Measurements from ENCODE around the gene ATP2A3.

ATP2A3 gene

GRCh38 chr17:3965118-3965800 lies 1.0 kb upstream of the ATP2A3 start:
- no peaks in the 10 kb centered on the region for H3K27me3 ChIP-seq (ENCODE audit: control insufficient read depth, insufficient read depth, low read length)
- H3K9me3 ChIP-seq (ENCODE audit: control insufficient read depth, low read length), result no peaks in the 10 kb centered on the region
- H3K9ac ChIP-seq, result no peak overlapping the region
- TF ChIP-seq CTCF (IDR thresholded peaks at IDR 0.05), result no peak
- peak overlapping the region; percentile 19 for H2AFZ ChIP-seq
- H3K4me1 ChIP-seq, result no peaks in the 10 kb centered on the region
- H3K4me3 ChIP-seq (ENCODE audit: low read depth, low read length), result no peak overlapping the region
- no peaks in the 10 kb centered on the region for H3K36me3 ChIP-seq (ENCODE audit: control insufficient read depth, insufficient read depth, low read length)
- peak overlapping the region; percentile 36 for H3K4me2 ChIP-seq (ENCODE audit: low read length)
- H3K79me2 ChIP-seq, result no peaks in the 10 kb centered on the region
- no peak overlapping the region for H3K27ac ChIP-seq

- H3K27ac ChIP-seq, result no peak overlapping the region
- H3K79me2 ChIP-seq, result no peaks in the 10 kb centered on the region
- H3K9me3 ChIP-seq (ENCODE audit: control insufficient read depth, low read length), result no peaks in the 10 kb centered on the region
- no peaks in the 10 kb centered on the region for H3K36me3 ChIP-seq (ENCODE audit: control insufficient read depth, insufficient read depth, low read length)
- no peak for TF ChIP-seq CTCF (IDR thresholded peaks at IDR 0.05)
- no peaks in the 10 kb centered on the region for H3K27me3 ChIP-seq (ENCODE audit: control insufficient read depth, insufficient read depth, low read length)
- H2AFZ ChIP-seq, result no peak overlapping the region
- H3K4me3 ChIP-seq (ENCODE audit: low read depth, low read length), result peak overlapping the region; percentile 5
- no peak overlapping the region for H3K4me2 ChIP-seq (ENCODE audit: low read length)
- no peak overlapping the region for H3K9ac ChIP-seq
- H3K4me1 ChIP-seq, result no peaks in the 10 kb centered on the region
These were observed 718 bp downstream of the ATP2A3 start for GRCh38 chr17:3963237-3964201.

- Histone ChIP-seq H3K79me2 (no peaks in the 10 kb centered on the region), H3K36me3 (ENCODE audit: control insufficient read depth, insufficient read depth, low read length) (no peaks in the 10 kb centered on the region), H2AFZ (no peak overlapping the region), H3K9me3 (ENCODE audit: control insufficient read depth, low read length) (no peaks in the 10 kb centered on the region), H3K4me3 (ENCODE audit: low read depth, low read length) (no peak overlapping the region), H3K9ac (no peak overlapping the region), H3K27ac (no peak overlapping the region), H3K4me1 (no peaks in the 10 kb centered on the region), H3K4me2 (ENCODE audit: low read length) (no peak overlapping the region), H3K27me3 (ENCODE audit: control insufficient read depth, insufficient read depth, low read length) (no peaks in the 10 kb centered on the region)
- TF ChIP-seq CTCF (IDR thresholded peaks at IDR 0.05), result no peak
These were observed 1.3 kb downstream of the ATP2A3 start for GRCh38 chr17:3962965-3963236.

GRCh38 chr17:3962217-3962964 lies 1.8 kb downstream of the ATP2A3 start:
- no peak overlapping the region for H2AFZ ChIP-seq
- no peaks in the 10 kb centered on the region for H3K9me3 ChIP-seq (ENCODE audit: control insufficient read depth, low read length)
- no peak overlapping the region for H3K4me2 ChIP-seq (ENCODE audit: low read length)
- no peak overlapping the region for H3K27ac ChIP-seq
- H3K79me2 ChIP-seq, result no peaks in the 10 kb centered on the region
- no peaks in the 10 kb centered on the region for H3K27me3 ChIP-seq (ENCODE audit: control insufficient read depth, insufficient read depth, low read length)
- H3K9ac ChIP-seq, result no peak overlapping the region
- TF ChIP-seq CTCF (IDR thresholded peaks at IDR 0.05), result no peak
- no peaks in the 10 kb centered on the region for H3K36me3 ChIP-seq (ENCODE audit: control insufficient read depth, insufficient read depth, low read length)
- H3K4me3 ChIP-seq (ENCODE audit: low read depth, low read length), result no peak overlapping the region
- H3K4me1 ChIP-seq, result no peaks in the 10 kb centered on the region

All from parathyroid adenoma (tissue), 2 donors.